SK-MEL-5 (cell line): ENCODE measurements around the gene AMIGO2. TPM values are rescaled to one million over a fixed set of nuclear protein-coding genes. Genes with fewer than 3 reads are reported as not detected.
"Not testable (repeated sequence)": the region's sequence is repeated elsewhere in the genome, so short reads cannot be mapped to it uniquely, and the experiment has no call there.

Source experiments
- DNase-seq: peaks from one replicate; pipeline ENCODE4 v3.0.0-alpha.2; 2016; ENCODE audit warnings: low read depth, low spot score
- in situ Hi-C: cut with HindIII; loops from 2 replicates; pipeline ENCODE4 v1.10.0; 2016; ENCODE audit warnings: low sequenced_read_pairs, high pct_unique_total_duplicates, low pct_unique_long_range_greater_than_20kb
- total RNA-seq: library from RNA; depleted of rRNA; stranded (reverse); fragments of >200 nt; shearing (Covaris generic); gene quantifications from 2 replicates; pipeline ENCODE4 v1.2.3, GENCODE V29; 2014

The AMIGO2 gene
- total RNA-seq, 1 experiment from 2014 or later: 14.8 TPM

DNA sequence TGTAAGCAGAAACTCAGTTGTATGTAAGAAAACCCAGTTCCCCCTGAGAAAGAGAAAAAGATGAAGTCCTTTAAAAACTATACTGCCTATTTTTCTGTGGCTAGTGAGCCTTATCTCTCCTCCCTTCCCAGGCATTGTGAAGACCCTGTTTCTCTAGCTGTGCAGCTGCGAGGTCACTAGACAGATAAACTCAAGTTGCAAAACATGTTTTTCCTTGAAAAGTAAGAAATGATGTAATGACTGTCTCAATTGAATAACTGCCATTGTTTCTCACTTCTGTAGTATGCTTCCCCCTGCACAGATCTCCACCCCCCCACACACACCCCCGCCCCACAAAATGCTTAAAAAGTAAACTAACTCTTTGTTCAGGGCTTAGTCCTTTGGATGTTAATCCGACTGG, 23.9 kb downstream of the AMIGO2 start:
- DNase-seq, in situ Hi-C loops: not testable (repeated sequence)

DNA sequence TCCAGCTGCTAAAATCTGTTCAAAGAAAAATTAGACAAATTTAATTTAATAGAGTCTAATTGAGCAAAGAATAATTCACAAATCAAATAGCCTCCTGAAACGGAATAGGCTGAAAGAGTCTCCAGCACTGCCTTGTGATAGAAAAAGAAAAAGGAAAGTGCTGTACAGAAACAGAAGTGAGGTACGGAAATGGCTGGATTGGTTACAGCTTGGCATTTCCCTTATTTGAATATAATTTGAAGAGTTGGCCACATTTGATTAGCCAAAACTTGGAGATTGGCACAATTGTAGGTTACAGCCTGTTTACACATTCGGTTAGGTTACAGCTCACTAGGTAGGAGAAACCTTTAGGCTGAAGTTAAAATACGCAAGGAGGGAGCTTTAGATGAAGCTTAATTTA, 25.1 kb downstream of the AMIGO2 start:
- in situ Hi-C loops: no loop called here
- no peak for DNase-seq

DNA sequence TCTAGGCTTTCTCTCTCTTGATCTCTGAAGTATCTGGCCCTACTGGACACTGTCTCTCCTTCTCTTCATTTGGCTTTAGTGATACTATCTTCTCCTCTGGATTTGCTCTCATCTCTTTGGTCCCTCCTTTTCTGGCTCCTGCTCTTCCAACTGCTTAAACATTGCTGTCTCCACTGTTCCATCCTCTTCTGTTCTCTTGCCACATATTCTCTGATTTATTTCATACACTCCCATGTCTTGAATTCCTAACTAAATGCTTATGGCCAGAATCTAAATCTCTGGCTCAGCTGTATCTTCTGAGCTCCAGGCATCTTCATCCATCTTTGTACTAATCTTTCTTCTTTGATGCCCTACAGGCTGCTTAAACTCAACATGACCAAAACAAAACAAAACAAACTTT, 25.8 kb downstream of the AMIGO2 start:
- in situ Hi-C loops: no loop called here
- no peak for DNase-seq

DNA sequence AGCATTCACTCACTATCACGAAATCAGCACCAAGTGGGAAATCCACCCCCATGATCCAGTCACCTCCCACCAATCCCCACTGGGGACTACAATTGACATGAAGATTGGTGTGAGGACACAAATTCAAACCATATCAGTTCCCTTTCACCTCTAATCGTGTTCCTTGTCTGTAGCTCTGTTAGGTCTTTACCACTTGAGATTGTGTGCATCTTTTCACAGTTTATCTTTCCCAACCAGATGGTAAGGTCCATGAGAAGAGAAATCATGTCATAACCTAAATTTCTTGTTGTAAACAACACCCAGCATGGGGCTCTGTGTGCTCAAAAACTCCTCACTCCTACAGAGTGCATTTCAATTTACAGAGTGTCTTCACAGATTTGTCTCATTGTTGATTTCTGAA, 27.5 kb downstream of the AMIGO2 start:
- in situ Hi-C loops: no loop called here
- DNase-seq: no peak

DNA sequence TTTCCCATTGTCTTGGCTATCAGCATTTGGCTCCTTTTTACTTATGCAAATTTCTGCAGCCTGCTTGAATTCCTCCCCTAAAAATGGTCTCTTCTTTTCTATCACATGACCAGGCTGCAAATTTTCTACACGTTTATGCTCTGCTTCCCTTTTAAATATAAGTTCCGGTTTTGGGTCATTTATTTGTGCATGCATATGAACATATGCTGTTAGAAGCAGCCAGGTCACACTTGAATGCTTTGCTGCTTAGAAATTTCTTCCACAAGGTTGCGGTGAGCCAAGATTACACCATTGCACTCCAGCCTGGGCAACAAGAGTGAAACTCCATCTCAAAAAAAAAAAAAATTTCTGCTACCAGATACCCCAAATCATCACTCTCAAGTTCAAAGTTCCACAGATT, 28.5 kb downstream of the AMIGO2 start:
- DNase-seq, in situ Hi-C loops: not testable (repeated sequence)

DNA sequence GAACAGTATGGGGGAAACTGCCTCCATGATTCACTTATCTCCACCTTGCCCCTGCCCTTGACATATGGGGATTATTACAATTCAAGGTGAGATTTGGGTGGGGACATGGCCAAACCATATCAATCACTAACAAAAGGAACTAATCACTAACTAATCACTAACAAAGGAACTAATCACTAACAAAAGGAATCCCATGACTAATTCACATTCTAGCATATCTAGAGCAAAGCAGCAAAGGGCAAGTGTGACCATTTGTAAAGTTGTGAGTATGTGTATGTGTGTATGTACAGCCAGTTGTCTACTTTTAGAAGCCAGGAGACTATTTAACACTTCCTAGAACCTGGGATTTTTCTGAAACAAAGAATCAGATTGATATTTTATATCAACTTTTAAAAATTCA, 31.2 kb downstream of the AMIGO2 start:
- no peak for DNase-seq
- in situ Hi-C loops: no loop called here

DNA sequence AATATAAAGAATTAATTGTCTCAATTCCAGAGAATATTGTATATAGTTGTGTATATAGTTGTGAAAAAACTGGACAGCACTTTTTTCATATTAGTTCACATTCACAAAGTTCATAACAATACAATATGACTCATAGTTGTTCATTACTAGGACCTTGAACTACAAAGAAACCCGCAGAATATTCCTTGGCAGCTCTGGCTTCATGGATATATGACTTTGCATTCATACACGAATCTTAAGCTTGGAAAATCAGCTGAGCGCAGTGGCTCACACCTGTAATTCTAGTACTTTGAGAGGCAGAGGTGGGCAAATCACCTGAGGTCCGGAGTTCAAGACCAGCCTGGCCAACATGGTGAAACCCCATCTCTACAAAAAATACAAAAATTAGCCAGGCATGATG, 38.4 kb downstream of the AMIGO2 start:
- no peak for DNase-seq
- in situ Hi-C loops: no loop called here

DNA sequence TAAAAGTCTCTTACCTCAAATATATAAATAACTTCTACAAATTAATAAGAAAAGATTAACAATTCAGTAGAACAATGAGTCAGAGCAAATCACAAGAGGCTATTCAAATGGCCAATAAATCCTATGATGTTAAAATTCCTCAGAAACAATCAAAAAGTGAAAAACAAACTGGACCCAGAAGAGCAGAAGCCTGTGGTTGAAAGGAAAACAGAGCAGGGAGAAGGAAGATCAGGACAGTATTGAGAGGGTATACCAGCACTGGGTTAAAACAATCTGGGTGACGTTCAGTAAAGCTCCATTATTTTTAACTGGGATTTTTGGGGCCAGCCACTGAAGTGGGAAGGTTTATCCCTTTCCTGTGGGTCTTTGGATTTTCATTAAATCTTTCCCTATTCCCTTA, 40.0 kb downstream of the AMIGO2 start:
- in situ Hi-C loops: no loop called here
- no peak for DNase-seq

DNA sequence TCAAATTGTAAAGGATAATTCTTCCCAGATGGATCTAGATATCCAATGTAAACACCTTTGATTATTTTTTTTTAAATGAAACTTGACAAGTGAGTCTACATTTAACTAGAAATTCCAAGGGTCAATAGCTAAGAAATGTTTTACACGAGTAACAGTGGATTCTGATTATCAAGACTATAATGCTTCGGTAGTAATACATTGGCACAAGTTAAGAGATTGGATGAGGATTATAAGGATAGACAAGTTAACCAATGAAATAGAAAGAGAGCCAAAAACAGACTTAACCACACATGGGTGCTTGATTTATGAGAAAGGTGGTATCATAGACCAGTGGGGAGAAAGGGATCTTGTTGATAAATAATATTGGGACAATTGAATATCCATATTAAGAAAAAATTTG, 40.7 kb downstream of the AMIGO2 start:
- no peak for DNase-seq

DNA sequence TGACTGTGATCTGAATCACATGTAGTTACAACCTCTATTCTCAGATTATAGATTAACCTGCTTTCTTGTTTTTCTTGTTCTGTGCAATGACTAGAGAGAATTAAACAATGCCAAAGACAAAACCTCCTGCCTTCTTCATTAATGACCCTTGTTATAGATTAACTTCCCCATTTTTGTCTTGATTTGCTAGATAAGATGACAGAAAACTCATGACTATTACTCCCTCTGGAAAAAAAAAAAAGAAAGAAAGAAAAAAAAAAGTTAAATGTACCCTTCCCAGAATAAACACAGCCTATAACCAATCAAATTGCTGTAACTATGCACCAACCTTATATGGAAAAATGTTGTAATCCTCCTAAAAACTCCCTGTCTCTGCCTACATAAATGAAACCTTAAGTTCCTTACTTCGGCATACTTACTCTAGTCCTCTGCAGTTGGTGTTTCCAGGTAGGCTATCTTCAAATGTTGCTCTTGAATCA, 41.5 kb downstream of the AMIGO2 start:
- DNase-seq: no peak
- in situ Hi-C loops: no loop called here

More for the DNA sequence above, 40.7 kb downstream of the AMIGO2 start:
- in situ Hi-C loops: no loop called here

DNA sequence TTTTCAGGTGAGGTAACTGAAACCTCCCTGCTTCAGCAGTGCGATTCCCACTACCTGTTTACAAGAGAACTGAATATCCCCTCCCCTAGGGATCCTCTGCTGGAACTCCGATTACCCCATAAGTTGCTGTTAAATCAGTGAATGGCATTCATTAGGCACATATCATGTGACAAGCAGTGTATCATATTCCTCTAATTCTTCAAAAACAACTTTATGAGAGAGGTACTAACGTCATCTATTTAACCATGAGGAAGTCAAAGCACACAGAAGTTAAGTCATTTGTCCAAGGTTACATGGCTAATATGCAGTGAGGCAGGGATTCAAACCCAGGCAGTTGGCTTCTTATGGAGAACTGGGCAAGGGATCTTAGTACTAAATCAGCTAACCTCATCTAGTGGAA, 44.3 kb downstream of the AMIGO2 start:
- in situ Hi-C loops: no loop called here
- DNase-seq: peak; percentile 32

DNA sequence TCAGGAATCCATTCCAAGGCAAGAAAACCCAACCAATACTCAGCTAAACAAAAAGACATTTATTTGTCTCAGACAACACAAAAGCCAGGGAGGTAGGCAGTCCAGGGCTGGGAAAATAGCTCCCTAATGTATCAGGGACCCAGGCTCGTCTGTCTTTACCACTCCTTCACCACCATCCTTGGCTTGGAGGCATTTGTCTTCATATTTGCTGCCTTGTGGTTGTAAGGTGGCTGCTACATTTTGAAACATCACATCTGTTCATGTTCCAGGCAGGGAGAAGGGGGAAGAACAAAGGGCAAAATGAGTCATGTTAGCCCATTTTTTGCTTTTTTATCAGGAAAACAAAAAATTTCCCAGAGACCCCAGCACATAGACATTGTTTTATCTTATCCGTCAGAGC, 45.1 kb downstream of the AMIGO2 start:
- no peak for DNase-seq
- in situ Hi-C loops: no loop called here

DNA sequence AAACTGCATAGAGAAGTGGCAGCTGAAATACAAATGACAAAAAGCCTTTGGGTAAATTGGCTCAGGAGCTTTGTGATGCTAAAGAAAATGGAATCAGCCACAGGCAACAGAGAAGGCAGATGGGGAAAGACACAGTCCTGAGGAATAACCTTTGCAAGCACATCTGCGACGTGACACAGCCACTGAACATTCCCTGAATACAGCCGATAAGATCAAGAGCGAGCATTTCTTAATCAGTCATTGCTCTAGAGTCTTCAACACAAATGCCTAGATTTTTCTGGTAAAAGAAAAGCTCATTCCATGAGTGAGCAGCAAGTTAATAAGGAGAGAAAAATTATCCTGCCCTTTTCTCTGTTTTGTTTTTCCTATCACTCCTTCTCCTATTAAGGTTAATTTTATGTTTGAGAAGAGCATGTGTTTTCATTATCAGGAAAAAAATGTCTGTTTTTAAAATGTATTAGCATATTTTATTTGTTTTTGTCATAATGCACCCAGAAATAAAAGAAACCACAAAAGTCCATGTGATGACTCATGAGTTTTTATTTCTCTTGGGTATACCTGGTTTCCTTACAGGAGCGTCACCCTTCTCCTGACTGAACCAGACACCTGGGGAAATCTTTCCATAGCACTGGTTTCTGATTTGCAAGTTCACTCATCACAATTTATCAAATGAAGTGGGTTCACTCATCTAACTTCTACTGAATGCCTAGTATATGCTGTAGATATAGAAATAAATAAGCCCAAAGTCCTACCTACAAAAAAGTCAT, 45.8 kb downstream of the AMIGO2 start:
- in situ Hi-C loops: no loop called here

DNA sequence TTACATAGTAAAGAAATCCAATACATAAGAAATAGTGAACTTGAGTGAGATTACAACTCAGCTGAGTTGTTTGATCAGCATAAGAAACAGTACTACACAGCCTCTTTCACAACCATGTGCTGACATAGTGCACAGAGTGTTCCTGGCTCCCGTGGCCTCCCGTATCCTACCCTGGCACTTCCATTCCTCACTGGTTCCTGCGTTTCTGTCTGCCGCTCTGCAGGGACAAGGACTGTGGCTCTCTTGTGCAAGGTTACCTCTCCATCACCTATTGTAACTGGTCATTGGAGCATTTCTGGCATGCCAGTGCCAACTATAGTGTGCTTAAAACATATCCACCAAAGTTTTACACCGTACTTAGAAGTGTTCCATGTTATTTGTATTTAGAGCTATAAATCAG, 46.7 kb downstream of the AMIGO2 start:
- DNase-seq: peak; percentile 11
- in situ Hi-C loops: no loop called here

More for the DNA sequence above, 45.8 kb downstream of the AMIGO2 start:
- no peak for DNase-seq

DNA sequence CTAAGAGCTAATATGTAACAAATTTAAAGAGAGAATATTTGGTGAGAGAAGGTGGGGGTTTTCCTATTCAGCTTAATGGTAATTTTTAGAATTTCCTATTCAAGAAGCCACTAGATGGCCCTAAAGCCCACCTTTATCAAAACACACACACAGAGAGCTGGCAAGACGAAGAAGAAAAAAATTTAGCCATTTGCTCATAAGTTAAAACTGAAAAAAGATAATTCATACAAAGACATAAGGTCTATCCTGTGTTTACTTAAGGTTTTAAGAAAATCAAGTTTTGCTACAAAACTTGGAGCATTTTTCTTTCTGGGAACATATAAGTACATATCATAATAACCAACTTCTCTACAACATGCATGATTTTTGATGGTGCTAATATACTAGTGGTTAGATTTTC, 47.1 kb downstream of the AMIGO2 start:
- DNase-seq: peak; percentile 71
- in situ Hi-C loops: no loop called here

DNA sequence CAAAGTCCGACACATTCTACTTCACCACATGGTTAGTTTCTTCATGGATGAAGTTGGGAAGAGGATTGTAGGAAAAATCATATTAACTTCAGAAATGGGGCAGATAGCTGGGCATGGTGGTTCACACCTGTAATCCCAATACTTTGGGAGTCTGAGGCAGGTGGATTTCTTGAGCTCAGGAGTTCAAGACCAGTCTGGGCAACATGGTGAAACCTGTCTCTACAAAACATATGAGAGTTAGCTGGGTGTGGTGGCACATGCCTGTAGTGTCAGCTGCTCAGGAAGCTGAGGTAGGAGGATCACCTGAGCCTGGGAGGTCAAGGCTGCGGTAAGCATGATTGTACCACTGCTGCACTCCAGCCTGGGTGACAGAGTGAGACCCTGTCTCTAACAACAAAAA, 49.9 kb downstream of the AMIGO2 start:
- in situ Hi-C loops: no loop called here
- no peak for DNase-seq

DNA sequence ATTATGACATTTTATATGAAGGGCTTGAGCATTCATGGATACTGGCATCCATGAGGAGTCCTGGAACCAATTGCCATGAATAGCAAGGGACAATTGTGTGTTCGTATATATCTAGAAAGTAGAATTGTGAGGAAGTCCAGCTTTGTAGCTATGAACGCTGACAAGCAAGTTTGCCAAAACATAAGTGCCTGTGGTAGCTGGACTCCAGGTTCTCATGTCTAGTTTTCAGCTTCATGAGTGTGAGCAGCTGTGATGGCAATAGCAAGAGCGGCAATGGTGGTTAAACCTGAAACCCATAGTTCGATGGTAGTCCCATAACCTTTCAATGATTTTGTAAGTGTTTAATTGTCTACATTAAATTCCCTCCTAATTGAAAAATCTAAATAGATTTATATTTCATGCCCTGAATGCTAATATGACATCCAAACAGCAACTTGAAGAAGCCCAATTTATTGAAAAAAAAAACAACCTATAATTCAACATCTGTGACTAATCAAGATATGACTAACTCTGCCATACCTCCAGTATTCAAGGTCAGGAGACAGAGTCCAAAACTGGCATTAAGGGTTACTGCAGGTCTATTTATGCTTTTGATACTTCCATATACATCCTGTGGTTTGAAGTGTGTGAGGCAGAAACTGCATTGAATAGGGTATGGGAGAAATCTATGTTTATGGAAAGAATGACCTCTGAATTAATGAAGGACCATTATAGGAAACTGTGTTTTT, 50.6 kb downstream of the AMIGO2 start:
- DNase-seq: no peak
- in situ Hi-C loops: no loop called here

DNA sequence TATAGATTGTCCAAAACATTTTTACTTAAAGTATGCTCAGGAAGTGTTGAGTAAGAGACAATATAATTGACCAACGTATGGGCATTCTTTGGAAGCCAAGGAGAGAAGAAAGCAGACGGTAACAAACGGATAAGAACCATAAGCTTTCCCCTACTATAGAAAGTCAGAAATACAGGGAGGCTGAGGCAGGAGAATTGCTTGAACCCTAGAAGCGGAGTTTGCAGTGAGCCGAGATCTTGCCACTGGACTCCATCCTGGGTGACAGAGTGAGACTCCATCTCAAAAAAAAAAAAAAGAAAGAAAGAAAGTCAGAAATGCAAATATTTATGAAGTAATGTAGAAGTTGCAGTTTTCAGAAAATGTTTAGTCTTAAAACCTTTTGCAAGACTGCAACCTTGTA, 51.6 kb downstream of the AMIGO2 start:
- in situ Hi-C loops: no loop called here

More for the DNA sequence above, 51.6 kb downstream of the AMIGO2 start:
- no peak for DNase-seq
